HG03108 (cell line): ENCODE data around the gene HYAL1.
A peak's percentile ranks its signal among the peaks of the same experiment; 100 is the strongest.
"Not testable (repeated sequence)": the region's sequence is repeated elsewhere in the genome, so short reads cannot be mapped to it uniquely, and the experiment has no call there.

Experiments
- ATAC-seq: cut with Tn5 transposase; IDR thresholded peaks from one replicate; pipeline ENCODE4 v1.9.1; 2021; ENCODE audit warnings: moderate library complexity; ENCODE audit not compliant: unreplicated experiment

HYAL1 gene

GRCh38 chr3:50319894-50320625 lies 16.7 kb upstream of the HYAL1 start:
- ATAC-seq = no peak

- no peak for ATAC-seq
These were observed 16.0 kb upstream of the HYAL1 start for GRCh38 chr3:50319181-50319893.

- ATAC-seq = no peak
These were observed 15.2 kb upstream of the HYAL1 start for GRCh38 chr3:50318615-50319014.

GRCh38 chr3:50318163-50318562 lies 14.8 kb upstream of the HYAL1 start:
- no peak for ATAC-seq

DNA sequence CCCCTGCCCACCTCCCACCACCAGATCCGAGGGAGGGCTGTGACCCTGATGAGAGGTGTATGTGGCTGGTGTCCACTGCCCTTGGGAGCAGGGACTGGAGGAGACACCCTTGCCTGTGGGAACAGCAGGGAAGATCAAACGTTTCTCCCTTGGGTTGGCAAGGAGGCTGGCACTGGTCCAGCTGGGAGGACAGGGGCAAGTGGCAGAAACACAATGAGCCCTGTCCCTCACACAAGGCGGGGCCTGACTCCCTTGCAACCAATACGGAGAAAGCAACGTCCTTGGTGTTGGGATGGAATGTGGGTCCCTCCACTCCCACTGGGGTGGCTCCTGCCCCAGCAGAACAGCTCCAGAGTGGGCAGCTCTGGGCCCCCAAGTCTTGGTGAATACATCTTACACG lies 13.9 kb upstream of the HYAL1 start:
- ATAC-seq = no peak

DNA sequence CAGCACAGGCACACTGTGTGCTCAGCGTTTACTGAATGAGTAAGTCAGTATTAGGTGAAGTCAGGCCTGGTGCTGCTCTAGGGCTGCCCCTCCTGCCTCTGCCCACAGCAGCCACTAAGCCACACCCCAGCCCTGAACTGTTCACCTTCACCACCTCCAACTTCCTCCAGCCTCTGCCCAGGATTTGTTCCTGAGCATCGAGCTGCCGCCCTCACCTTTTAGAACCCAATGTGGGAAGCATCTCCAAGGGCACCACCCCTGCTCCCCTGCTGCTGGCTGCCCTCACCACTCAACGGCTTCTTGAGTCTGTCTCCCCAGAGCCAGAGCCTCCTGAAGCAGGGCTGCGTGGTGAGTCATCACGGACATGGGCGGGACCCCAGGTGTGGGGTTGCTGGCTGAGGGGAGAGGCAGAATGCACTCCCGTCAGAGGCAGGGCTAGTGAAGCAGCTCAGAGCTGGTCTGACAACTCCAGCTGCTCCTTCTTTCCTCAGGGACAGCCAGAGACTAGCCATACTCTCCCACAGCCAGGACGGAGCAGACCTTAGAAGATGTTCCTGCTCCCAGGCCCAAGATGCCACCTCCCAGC lies 13.4 kb upstream of the HYAL1 start:
- no peak for ATAC-seq

DNA sequence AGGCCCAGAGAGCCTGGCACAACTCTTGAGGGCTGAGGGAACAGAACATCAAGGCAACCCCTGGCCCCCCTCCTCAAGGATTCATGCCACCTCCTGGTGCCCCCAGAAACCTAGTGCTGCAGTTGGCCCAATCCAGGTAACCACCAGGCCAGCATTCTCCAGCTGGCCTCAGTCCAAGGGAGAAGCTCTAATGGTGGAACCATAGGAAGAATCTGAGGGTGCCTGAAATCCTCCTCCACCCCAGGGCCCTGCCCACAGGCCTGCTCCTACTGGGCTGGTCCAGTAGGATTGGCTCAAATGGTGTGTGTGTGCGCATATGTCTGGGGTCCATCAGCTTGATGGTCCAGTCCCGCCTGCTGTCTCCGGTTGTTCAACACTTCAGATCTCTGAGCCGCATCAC lies 11.4 kb upstream of the HYAL1 start:
- no peak for ATAC-seq

GRCh38 chr3:50314342-50314741 lies 11.0 kb upstream of the HYAL1 start:
- no peak for ATAC-seq

DNA sequence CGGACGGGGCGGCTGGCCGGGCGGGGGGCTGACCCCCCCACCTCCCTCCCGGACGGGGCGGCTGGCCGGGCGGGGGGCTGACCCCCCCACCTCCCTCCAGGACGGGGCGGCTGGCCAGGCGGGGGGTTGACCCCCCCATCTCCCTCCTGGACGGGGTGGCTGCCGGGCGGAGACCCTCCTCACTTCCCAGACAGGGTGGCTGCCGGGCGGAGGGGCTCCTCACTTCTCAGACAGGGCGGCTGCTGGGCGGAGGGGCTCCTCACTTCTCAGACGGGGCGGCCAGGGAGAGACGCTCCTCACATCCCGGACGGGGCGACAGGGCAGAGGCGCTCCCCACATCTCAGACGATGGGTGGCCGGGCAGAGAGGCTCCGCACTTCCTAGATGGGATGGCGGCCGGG lies 8.7 kb upstream of the HYAL1 start:
- not testable (repeated sequence) for ATAC-seq

DNA sequence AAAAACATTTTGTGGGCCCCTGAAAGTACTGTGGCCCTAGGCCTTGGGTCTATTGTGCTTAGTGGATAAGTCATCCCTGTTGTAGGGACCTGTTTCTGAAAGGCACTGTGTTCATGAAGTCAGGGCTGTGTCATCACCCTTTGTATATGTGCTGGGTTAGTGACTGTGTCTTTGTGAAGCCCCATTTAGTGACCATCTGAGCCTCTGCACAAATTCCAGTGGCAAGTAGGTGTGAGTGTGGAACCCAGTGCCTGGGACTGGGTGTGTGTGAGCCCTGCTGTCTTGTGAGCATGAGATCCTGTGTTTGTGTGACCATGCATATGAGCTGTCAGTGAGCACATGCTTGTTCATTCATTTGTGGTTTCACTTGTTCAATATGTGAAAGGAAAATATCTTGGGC lies 1.2 kb upstream of the HYAL1 start:
- ATAC-seq = no peak

- no peak for ATAC-seq
These were observed 1.0 kb downstream of the HYAL1 start for GRCh38 chr3:50302095-50303012.

GRCh38 chr3:50300681-50301254 lies 2.6 kb downstream of the HYAL1 start:
- no peak for ATAC-seq

DNA sequence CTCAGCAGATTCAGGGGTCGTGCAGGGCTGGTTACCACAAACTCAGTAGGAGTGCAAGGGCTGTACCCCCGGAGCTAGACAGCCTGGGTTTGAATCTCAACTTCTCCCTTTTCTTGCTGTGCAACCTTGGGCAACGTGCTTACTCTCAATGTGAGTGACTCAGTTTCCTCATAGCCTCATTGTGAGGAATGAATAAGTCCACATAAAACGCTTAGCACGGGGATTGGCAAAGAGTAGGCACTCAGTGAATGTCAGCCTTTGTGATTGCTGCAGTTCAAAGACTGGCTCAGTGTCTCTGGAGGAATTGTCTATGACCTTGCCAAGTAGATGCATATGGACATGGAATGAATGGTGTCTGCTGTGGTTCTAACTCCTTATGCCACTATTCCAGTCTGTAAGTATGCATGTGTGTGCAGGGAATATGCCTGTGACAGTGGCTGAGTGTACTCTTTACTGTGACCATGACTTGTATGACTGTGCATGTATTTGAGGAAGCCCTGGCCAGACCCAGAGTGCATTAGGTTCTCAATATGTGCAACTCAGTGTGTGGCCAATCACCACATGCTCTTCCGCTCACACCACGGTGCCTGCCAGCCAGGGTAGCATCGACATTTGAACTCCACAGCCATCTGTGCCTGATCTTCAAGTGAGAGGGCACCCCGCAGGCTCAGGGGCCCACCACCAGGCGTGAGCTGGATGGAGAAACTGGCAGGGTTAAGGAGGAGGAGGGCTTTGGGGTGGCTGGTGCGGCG lies 3.3 kb downstream of the HYAL1 start:
- no peak for ATAC-seq

DNA sequence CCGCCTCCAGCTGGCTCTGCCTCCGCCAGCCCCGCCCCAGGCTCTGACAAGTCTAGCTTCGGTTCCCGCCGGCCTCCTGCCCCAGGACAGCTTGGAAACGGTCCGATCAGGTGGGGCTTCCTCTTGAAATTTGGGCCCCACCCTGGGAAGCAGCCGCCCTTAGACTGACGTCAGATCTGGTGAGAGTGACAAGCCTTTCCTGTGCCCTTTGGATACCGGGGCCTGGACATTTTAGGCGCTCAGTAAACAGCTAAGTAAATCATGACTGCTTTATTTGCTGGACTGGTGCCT lies 3.8 kb downstream of the HYAL1 start:
- no peak for ATAC-seq

- peak; percentile 77 for ATAC-seq
These were observed 4.3 kb downstream of the HYAL1 start, which contains the start of the genes HYAL3 and NAA80 for GRCh38 chr3:50298836-50299637. Gene HYAL3 (minus strand): TSS chr3:50299405. CDS start chr3:50295602, 3,803 bp downstream. Gene NAA80 (minus strand): TSS chr3:50299405. CDS start chr3:50297463, 1,942 bp downstream.

- no peak for ATAC-seq
These were observed 5.3 kb downstream of the HYAL1 start for GRCh38 chr3:50297896-50298725.

DNA sequence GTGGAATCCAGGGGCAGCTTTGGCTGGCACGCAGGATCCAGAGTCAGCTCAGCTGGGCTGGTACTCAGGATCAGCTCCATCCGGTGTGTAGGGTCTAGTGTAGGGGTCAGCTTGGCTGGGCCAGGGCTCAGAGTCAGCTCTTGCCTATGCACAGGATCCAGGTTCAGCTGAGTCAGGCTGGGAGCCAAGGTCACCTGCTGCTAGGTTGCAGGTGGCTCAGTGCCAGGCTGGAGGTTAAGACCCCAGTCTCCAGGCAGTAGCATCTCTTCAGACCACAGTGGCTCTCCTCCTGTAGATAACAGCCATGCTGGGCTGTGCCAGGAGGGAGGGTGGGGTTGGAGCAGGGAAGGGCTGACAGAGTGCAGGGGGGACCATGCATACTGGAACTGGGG lies 6.0 kb downstream of the HYAL1 start:
- no peak for ATAC-seq

DNA sequence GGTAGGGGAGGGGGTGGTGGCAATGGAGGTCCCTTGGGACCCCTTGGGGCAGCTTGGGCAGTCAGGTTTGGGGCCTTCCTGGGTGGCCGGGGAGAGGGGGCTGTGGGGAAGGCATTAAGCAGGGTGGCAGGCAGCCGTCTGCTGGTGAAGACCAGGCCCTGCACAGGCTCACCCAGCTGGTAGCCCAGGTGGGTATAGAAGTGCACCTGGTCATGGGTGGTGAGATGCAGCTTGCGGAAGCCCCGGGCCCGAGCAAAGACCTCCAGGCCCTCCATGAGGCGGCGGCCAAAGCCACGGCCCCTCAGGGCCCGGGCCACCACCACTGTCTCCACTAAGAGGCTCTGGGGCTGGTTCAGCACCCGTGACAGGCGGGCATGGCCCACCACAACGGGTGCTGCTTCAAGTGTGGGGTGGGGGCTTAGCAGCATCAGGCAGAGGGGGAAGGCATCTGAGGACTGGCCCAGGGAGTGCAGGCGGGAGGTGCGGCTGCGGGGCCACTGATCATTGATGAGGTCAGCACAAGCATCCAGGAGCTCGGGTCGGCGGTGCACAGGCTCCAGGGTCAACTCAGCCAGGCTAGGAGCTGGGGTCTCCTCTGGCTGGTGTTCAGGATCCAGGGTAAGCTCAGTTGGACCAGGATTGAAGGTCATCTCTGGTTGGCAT lies 6.5 kb downstream of the HYAL1 start:
- ATAC-seq = no peak
